ENCODE data around the gene PKD1L1. TPM values are rescaled to one million over a fixed set of nuclear protein-coding genes. Genes with fewer than 3 reads are reported as not detected.

PKD1L1 gene
- total RNA-seq, 4 donors from 2014 or later, result 0.44 to 1.1 (median 0.75) TPM

GRCh38 chr7:47808321-47808720 lies 139.9 kb downstream of the PKD1L1 start:
- no peak for TF ChIP-seq CTCF (IDR thresholded peaks at IDR 0.05; ENCODE audit: low read depth)

GRCh38 chr7:47807756-47808155 lies 140.5 kb downstream of the PKD1L1 start:
- no peak for TF ChIP-seq CTCF (IDR thresholded peaks at IDR 0.05; ENCODE audit: low read depth)

- no peak for TF ChIP-seq CTCF (IDR thresholded peaks at IDR 0.05; ENCODE audit: low read depth)
These were observed 141.1 kb downstream of the PKD1L1 start for GRCh38 chr7:47807126-47807525.

- no peak for TF ChIP-seq CTCF (IDR thresholded peaks at IDR 0.05; ENCODE audit: low read depth)
These were observed 141.6 kb downstream of the PKD1L1 start for GRCh38 chr7:47806701-47807103.

GRCh38 chr7:47804767-47805545 lies 143.3 kb downstream of the PKD1L1 start:
- no peak for TF ChIP-seq CTCF (IDR thresholded peaks at IDR 0.05; ENCODE audit: low read depth)

GRCh38 chr7:47803846-47804245 lies 144.4 kb downstream of the PKD1L1 start:
- no peak for TF ChIP-seq CTCF (IDR thresholded peaks at IDR 0.05; ENCODE audit: low read depth)

- TF ChIP-seq CTCF (IDR thresholded peaks at IDR 0.05; ENCODE audit: low read depth), result no peak
These were observed 145.2 kb downstream of the PKD1L1 start for GRCh38 chr7:47803025-47803424.

Measured in subcutaneous adipose tissue (tissue), 4 donors.